Measurements from ENCODE around the gene KLHL42.

KLHL42 gene

DNA sequence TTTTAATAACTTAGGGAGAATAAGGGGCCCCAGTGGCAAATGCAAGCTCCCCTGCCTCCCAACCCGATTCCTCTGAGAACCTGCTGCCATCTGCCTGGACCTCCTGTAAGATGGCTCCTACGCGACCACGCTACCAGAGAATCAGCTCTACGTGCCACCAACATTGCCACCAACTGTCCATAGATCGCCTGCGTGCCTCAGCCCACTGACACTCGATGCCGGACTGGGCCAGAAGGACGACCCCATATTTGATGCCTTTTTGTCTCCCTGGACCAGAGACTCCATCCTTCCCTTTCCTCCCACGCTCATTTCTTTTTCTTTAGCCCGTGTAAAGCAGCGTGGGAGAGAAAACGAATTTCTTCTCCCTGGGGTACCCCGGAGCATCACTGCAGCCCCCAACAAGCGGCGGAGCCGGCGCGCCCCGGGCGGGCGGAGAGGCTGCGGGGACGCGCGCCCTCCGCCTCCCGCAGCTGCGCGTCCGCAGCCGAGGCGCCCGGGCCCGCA is 565 bp upstream of the KLHL42 start:
- Histone ChIP-seq H3K36me3 (no peaks in the 10 kb centered on the region; the same call in none of the 2 replicates), H3K27me3 (no peaks in the 10 kb centered on the region), H3K9me3 (no peaks in the 10 kb centered on the region), H3K4me3 (ENCODE audit: low read depth, low read length) (peak overlapping the region; percentile 88), H3K4me1 (peaks cover 5% of the 10 kb centered on the region)
- TF ChIP-seq, protein P1, sequence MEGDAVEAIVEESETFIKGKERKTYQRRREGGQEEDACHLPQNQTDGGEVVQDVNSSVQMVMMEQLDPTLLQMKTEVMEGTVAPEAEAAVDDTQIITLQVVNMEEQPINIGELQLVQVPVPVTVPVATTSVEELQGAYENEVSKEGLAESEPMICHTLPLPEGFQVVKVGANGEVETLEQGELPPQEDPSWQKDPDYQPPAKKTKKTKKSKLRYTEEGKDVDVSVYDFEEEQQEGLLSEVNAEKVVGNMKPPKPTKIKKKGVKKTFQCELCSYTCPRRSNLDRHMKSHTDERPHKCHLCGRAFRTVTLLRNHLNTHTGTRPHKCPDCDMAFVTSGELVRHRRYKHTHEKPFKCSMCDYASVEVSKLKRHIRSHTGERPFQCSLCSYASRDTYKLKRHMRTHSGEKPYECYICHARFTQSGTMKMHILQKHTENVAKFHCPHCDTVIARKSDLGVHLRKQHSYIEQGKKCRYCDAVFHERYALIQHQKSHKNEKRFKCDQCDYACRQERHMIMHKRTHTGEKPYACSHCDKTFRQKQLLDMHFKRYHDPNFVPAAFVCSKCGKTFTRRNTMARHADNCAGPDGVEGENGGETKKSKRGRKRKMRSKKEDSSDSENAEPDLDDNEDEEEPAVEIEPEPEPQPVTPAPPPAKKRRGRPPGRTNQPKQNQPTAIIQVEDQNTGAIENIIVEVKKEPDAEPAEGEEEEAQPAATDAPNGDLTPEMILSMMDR (IDR thresholded peaks at IDR 0.05; ENCODE audit: low read depth, low read length) = no peak
- DNase-seq = peak; percentile 54

- Histone ChIP-seq H3K4me3 (ENCODE audit: low read depth, low read length) (peak overlapping the region; percentile 88), H3K36me3 (peaks cover 3% of the 10 kb centered on the region), H3K4me1 (peaks cover 5% of the 10 kb centered on the region), H3K9me3 (no peaks in the 10 kb centered on the region), H3K27me3 (no peaks in the 10 kb centered on the region)
- TF ChIP-seq, protein P1 (IDR thresholded peaks at IDR 0.05; ENCODE audit: low read depth, low read length) = no peak
- DNase-seq = peak; percentile 32
Measured at GRCh38 chr12:27780612-27781408, 777 bp downstream of the KLHL42 start.

GRCh38 chr12:27781680-27782079 is 1.6 kb downstream of the KLHL42 start:
- H3K36me3 ChIP-seq = peaks cover 7% of the 10 kb centered on the region
- no peaks in the 10 kb centered on the region for H3K27me3 ChIP-seq
- H3K9me3 ChIP-seq = no peaks in the 10 kb centered on the region
- DNase-seq = no peak
- peaks cover 5% of the 10 kb centered on the region for H3K4me1 ChIP-seq
- peak overlapping the region; percentile 88 for H3K4me3 ChIP-seq (ENCODE audit: low read depth, low read length)
- TF ChIP-seq, protein P1 (IDR thresholded peaks at IDR 0.05; ENCODE audit: low read depth, low read length) = no peak

GRCh38 chr12:27782481-27782880 is 2.4 kb downstream of the KLHL42 start:
- no peak for DNase-seq
- no peaks in the 10 kb centered on the region for H3K9me3 ChIP-seq
- TF ChIP-seq, protein P1 (IDR thresholded peaks at IDR 0.05; ENCODE audit: low read depth, low read length) = no peak
- no peak overlapping the region for H3K4me3 ChIP-seq (ENCODE audit: low read depth, low read length)
- peaks cover 7% of the 10 kb centered on the region for H3K36me3 ChIP-seq
- H3K4me1 ChIP-seq = peaks cover 5% of the 10 kb centered on the region
- no peaks in the 10 kb centered on the region for H3K27me3 ChIP-seq

DNA sequence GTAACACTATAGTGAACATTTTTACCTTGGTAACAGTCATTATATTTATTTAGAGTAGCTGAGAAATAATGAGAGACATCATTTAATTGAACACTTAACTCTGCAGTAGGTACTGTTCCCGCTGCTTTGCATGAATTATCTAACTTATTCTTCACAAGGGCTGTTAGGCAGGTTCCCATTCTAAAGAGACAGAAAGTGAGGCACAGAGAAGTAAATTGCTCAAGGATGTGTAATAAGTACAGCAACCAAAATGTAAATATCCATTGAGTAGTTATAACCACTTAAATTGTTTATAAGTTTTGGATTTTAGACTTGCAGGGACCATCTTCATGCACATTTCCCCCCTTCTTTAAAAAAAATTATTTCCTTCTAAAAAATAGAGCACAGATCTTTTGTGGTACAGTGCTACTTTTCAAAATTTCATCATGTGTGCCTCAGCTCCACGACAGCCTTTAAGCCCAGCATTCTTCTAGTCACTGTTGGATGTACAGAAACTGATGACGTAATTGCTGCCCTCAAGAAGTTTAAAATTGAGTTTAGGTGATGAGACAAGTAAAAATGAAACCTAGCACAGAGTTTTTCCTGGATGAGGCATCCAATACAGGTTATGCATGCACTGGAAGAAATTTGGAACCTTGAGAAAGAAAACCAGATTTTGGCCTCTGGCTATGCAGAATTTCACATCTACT is 6.0 kb downstream of the KLHL42 start:
- Histone ChIP-seq H3K27me3 (no peaks in the 10 kb centered on the region), H3K4me3 (ENCODE audit: low read depth, low read length) (no peak overlapping the region), H3K36me3 (peaks cover 19% of the 10 kb centered on the region), H3K4me1 (peaks cover 5% of the 10 kb centered on the region), H3K9me3 (no peaks in the 10 kb centered on the region)
- TF ChIP-seq, protein P1 (IDR thresholded peaks at IDR 0.05; ENCODE audit: low read depth, low read length) = no peak
- no peak for DNase-seq

GRCh38 chr12:27787559-27787958 is 7.5 kb downstream of the KLHL42 start:
- DNase-seq = no peak
- no peaks in the 10 kb centered on the region for H3K27me3 ChIP-seq
- no peaks in the 10 kb centered on the region for H3K4me1 ChIP-seq
- TF ChIP-seq, protein P1 (IDR thresholded peaks at IDR 0.05; ENCODE audit: low read depth, low read length) = no peak
- no peak overlapping the region for H3K4me3 ChIP-seq (ENCODE audit: low read depth, low read length)
- H3K36me3 ChIP-seq = peaks cover 34% of the 10 kb centered on the region
- no peaks in the 10 kb centered on the region for H3K9me3 ChIP-seq

Measured in BE2C (cell line).